ENCODE measurements around the gene SUSD1. TPM values are rescaled to one million over a fixed set of nuclear protein-coding genes. Genes with fewer than 3 reads are reported as not detected.

Gene SUSD1
- total RNA-seq, 1 experiment from 2014 or later = 24.6 TPM

- H3K4me1 Mint-ChIP-seq (ENCODE audit: low read depth, unreplicated experiment) = peaks cover 35% of the 10 kb centered on the region
- no peak overlapping the region for H3K4me3 Mint-ChIP-seq (ENCODE audit: low read depth, unreplicated experiment)
- no TSS peak for BruUV-seq (replicated peaks)
- intact Hi-C loops (cut with micrococcal nuclease; ENCODE audit: unreplicated experiment) = loop anchor here (5.0 to 10.0 kb wide), 2 partner anchors 135 to 222 kb away; partner anchors contain the start of gene PTBP3
- CTCF ChIA-PET = interaction anchor here (0.7 to 1.2 kb wide), 2 partner anchors 9 to 180 kb away, joined by 3 read pairs; no protein-coding TSS in a partner anchor
- H3K27me3 Mint-ChIP-seq (ENCODE audit: unreplicated experiment) = no peaks in the 10 kb centered on the region
- peaks cover 11% of the 10 kb centered on the region for H3K36me3 Mint-ChIP-seq (ENCODE audit: insufficient read depth, unreplicated experiment)
- H3K27ac Mint-ChIP-seq (ENCODE audit: unreplicated experiment) = peak overlapping the region; percentile 82
- TF ChIP-seq, protein P1, sequence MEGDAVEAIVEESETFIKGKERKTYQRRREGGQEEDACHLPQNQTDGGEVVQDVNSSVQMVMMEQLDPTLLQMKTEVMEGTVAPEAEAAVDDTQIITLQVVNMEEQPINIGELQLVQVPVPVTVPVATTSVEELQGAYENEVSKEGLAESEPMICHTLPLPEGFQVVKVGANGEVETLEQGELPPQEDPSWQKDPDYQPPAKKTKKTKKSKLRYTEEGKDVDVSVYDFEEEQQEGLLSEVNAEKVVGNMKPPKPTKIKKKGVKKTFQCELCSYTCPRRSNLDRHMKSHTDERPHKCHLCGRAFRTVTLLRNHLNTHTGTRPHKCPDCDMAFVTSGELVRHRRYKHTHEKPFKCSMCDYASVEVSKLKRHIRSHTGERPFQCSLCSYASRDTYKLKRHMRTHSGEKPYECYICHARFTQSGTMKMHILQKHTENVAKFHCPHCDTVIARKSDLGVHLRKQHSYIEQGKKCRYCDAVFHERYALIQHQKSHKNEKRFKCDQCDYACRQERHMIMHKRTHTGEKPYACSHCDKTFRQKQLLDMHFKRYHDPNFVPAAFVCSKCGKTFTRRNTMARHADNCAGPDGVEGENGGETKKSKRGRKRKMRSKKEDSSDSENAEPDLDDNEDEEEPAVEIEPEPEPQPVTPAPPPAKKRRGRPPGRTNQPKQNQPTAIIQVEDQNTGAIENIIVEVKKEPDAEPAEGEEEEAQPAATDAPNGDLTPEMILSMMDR (IDR thresholded peaks at IDR 0.05; ENCODE audit: unreplicated experiment) = no peak
- DNase-seq = no peak
- H3K9me3 Mint-ChIP-seq (ENCODE audit: low read depth, unreplicated experiment) = no peaks in the 10 kb centered on the region
Measured at GRCh38 chr9:112110094-112110776, 64.9 kb downstream of the SUSD1 start.

DNA sequence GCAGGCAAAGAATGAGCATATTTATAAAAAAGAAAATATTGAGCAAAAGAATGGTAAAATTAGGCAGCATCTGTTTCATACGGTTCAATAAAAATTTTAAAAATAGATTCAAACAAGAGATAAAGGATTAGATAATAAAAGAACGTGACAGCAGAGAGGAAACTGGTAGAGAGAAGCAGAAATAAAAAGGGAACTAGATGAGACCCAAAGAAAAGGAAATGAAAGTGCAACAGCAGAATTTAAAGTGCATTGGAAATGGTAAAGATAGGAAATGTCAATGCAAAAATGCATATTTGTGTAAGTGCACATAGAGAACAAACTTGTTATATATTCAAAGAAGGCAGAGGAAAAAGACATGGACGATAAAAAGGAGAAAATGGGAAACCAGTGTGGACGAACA lies 70.2 kb downstream of the SUSD1 start:
- H3K27ac Mint-ChIP-seq (ENCODE audit: unreplicated experiment) = no peak overlapping the region
- no peaks in the 10 kb centered on the region for H3K27me3 Mint-ChIP-seq (ENCODE audit: unreplicated experiment)
- H3K4me1 Mint-ChIP-seq (ENCODE audit: low read depth, unreplicated experiment) = no peaks in the 10 kb centered on the region
- intact Hi-C loops (cut with micrococcal nuclease; ENCODE audit: unreplicated experiment) = no loop called here
- no peaks in the 10 kb centered on the region for H3K9me3 Mint-ChIP-seq (ENCODE audit: low read depth, unreplicated experiment)
- H3K4me3 Mint-ChIP-seq (ENCODE audit: low read depth, unreplicated experiment) = no peak overlapping the region
- BruUV-seq (replicated peaks) = no TSS peak
- no peak for DNase-seq
- H3K36me3 Mint-ChIP-seq (ENCODE audit: insufficient read depth, unreplicated experiment) = peaks cover 12% of the 10 kb centered on the region
- CTCF ChIA-PET = no interaction called here
- TF ChIP-seq, protein P1 (IDR thresholded peaks at IDR 0.05; ENCODE audit: unreplicated experiment) = no peak

DNA sequence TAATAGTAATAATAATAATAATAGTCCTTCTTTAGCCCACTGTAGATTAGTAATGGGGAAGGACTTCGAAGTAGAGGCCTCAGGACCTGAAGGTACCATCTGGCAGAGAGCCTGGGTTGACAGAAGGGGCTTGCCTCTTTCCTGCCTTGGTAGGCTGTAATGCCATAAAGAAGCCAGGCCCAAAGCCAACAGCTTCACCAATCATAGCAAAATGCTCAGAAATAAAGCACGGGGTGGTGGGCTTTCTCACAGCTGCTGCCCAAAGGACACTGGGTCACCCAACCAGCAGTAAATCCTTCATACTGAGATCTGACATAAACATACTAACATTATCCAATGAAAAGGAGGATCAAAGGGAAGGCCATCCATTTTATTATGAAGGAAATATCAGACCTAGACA lies 70.7 kb downstream of the SUSD1 start:
- Mint-ChIP-seq H3K4me1 (ENCODE audit: low read depth, unreplicated experiment) (no peaks in the 10 kb centered on the region), H3K27me3 (ENCODE audit: unreplicated experiment) (no peaks in the 10 kb centered on the region), H3K27ac (ENCODE audit: unreplicated experiment) (no peak overlapping the region), H3K9me3 (ENCODE audit: low read depth, unreplicated experiment) (no peaks in the 10 kb centered on the region), H3K36me3 (ENCODE audit: insufficient read depth, unreplicated experiment) (peaks cover 12% of the 10 kb centered on the region), H3K4me3 (ENCODE audit: low read depth, unreplicated experiment) (no peak overlapping the region)
- CTCF ChIA-PET = no interaction called here
- TF ChIP-seq, protein P1 (IDR thresholded peaks at IDR 0.05; ENCODE audit: unreplicated experiment) = no peak
- no TSS peak for BruUV-seq (replicated peaks)
- intact Hi-C loops (cut with micrococcal nuclease; ENCODE audit: unreplicated experiment) = no loop called here
- no peak for DNase-seq

DNA sequence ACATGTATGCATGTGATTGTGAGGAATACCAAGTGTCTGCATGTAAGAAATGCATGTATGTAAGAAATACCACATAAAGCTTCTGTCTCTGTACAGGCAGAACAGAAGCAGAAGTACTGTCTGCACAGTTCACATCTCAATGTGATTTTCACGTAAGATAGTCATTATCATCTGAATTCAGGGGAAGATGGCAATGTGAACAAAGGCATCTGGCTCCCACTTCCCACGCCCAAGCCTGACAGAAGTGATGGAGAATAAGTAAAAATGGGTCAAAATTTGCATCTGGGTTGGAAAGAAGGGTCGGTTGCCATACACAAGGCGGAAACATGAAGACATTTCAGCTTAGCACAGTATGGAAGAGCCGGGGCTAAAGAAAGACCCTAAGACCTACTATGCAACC lies 71.7 kb downstream of the SUSD1 start:
- H3K4me3 Mint-ChIP-seq (ENCODE audit: low read depth, unreplicated experiment) = no peak overlapping the region
- no peak overlapping the region for H3K27ac Mint-ChIP-seq (ENCODE audit: unreplicated experiment)
- BruUV-seq (replicated peaks) = no TSS peak
- intact Hi-C loops (cut with micrococcal nuclease; ENCODE audit: unreplicated experiment) = no loop called here
- no peaks in the 10 kb centered on the region for H3K27me3 Mint-ChIP-seq (ENCODE audit: unreplicated experiment)
- CTCF ChIA-PET = no interaction called here
- TF ChIP-seq, protein P1 (IDR thresholded peaks at IDR 0.05; ENCODE audit: unreplicated experiment) = no peak
- H3K36me3 Mint-ChIP-seq (ENCODE audit: insufficient read depth, unreplicated experiment) = peaks cover 7% of the 10 kb centered on the region
- no peaks in the 10 kb centered on the region for H3K9me3 Mint-ChIP-seq (ENCODE audit: low read depth, unreplicated experiment)
- no peak for DNase-seq
- H3K4me1 Mint-ChIP-seq (ENCODE audit: low read depth, unreplicated experiment) = no peaks in the 10 kb centered on the region
